Neural progenitor cell (in vitro differentiated cells): ENCODE data around the gene LMCD1. TPM values are rescaled to one million over a fixed set of nuclear protein-coding genes. Genes with fewer than 3 reads are reported as not detected.

Experiments used
- DNase-seq: peaks from one replicate; pipeline ENCODE4 v3.0.0-alpha.2; 2016; ENCODE audit warnings: low spot score
- H2AFZ ChIP-seq: fragments of 200-600 bp; sonication (generic); replicated peaks from 2 replicates; pipeline ENCODE4 v1.6.1; 2016; ENCODE audit warnings: antibody characterized with exemption
- H3F3A ChIP-seq: fragments of 200-600 bp; sonication (generic); 2 replicates; pipeline ENCODE4 v1.6.1; 2016; ENCODE audit warnings: antibody characterized with exemption, low read depth
- H3K27ac ChIP-seq: fragments of 200-600 bp; sonication (generic); 2 replicates; pipeline ENCODE4 v1.5.1; 2016; ENCODE audit warnings: mild to moderate bottlenecking
- H3K27me3 ChIP-seq: fragments of 200-600 bp; sonication (generic); 2 replicates; pipeline ENCODE4 v1.6.1; 2016; ENCODE audit warnings: mild to moderate bottlenecking, moderate library complexity
- H3K36me3 ChIP-seq: fragments of 200-600 bp; sonication (generic); 2 replicates; pipeline ENCODE4 v1.5.1; 2016
- H3K4me1 ChIP-seq: fragments of 200-600 bp; sonication (generic); 2 replicates; pipeline ENCODE4 v1.6.1; 2016; ENCODE audit warnings: mixed run types
- H3K4me2 ChIP-seq: fragments of 200-600 bp; sonication (generic); 2 replicates; pipeline ENCODE4 v1.6.1; 2016
- H3K4me3 ChIP-seq: fragments of 200-600 bp; sonication (generic); 2 replicates; pipeline ENCODE4 v1.5.1; 2016
- H3K79me2 ChIP-seq: fragments of 200-600 bp; sonication (generic); 2 replicates; pipeline ENCODE4 v1.6.1; 2016; ENCODE audit warnings: low read depth
- H3K9ac ChIP-seq: fragments of 200-600 bp; sonication (generic); 2 replicates; pipeline ENCODE4 v1.6.1; 2016
- H3K9me3 ChIP-seq: fragments of 200-600 bp; sonication (generic); 2 replicates; pipeline ENCODE4 v1.5.1; 2016; ENCODE audit warnings: low read depth
- H4K20me1 ChIP-seq: fragments of 200-600 bp; sonication (generic); 2 replicates; pipeline ENCODE4 v1.6.1; 2016; ENCODE audit warnings: low read depth
- H3K27ac Mint-ChIP-seq: 3 replicates; pipeline ENCODE4 v1.8.0; 2021; ENCODE audit warnings: mixed read lengths
- H3K27me3 Mint-ChIP-seq: 2 replicates; pipeline ENCODE4 v1.8.0; 2022; ENCODE audit warnings: low read depth, mild to moderate bottlenecking, inconsistent platforms, moderate library complexity, mixed read lengths; ENCODE audit not compliant: insufficient read depth
- H3K36me3 Mint-ChIP-seq: 3 replicates; pipeline ENCODE4 v1.8.0; 2021; ENCODE audit warnings: mixed read lengths
- H3K4me1 Mint-ChIP-seq: 3 replicates; pipeline ENCODE4 v1.8.0; 2021; ENCODE audit warnings: mixed read lengths
- H3K4me3 Mint-ChIP-seq: 3 replicates; pipeline ENCODE4 v1.8.0; 2021; ENCODE audit warnings: mild to moderate bottlenecking, moderate library complexity, mixed read lengths
- H3K9me3 Mint-ChIP-seq: 3 replicates; pipeline ENCODE4 v1.8.0; 2020; ENCODE audit warnings: mixed read lengths
- EZH2 ChIP-seq: fragments of 200-600 bp; sonication (generic); IDR thresholded peaks from 2 replicates; pipeline ENCODE4 v1.6.1; 2017; ENCODE audit warnings: antibody characterized with exemption, mild to moderate bottlenecking, moderate library complexity
- EZH2phosphoT487 ChIP-seq: fragments of 200-600 bp; sonication (generic); IDR thresholded peaks from 2 replicates; pipeline ENCODE4 v1.6.1; 2017; ENCODE audit warnings: antibody characterized with exemption
- total RNA-seq: library from RNA; depleted of rRNA; stranded (reverse); fragments of >200 nt; gene quantifications from 2 replicates; pipeline ENCODE4 v1.2.3, GENCODE V29; 2015; ENCODE audit warnings: low replicate concordance
- TF ChIP-seq, protein P1 (sequence below): fragments of 200-600 bp; sonication (generic); IDR thresholded peaks from 2 replicates; pipeline ENCODE4 v1.5.1; 2017; ENCODE audit warnings: antibody characterized with exemption, mild to moderate bottlenecking

The LMCD1 gene
- total RNA-seq, 1 donor from 2014 or later, result not detected

DNA sequence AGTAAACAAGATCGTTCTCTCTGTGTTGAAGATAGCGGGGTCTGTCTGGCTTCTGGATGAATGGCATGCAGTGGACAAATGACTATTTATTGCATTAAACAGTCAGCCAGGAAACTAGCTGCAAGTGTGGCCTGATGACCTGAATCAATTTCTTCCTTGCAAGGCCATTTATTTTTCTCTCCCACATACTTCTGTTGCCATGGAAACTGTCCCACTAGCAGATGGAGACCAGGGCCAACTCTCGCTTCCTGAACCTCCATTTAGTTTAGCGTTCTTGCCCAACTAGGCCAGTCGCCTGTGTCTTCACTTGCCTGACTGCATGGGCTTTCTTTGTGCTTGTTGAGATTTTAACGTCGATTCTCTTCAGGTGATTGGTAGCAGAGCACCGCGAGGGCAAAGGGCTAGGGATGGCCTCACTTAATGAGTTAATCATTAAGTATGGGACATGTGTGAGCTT lies 27.6 kb downstream of the LMCD1 start:
- Histone ChIP-seq H3K36me3 (no peaks in the 10 kb centered on the region), H3K9ac (no peak overlapping the region), H3K79me2 (no peaks in the 10 kb centered on the region), H3K4me1 (peaks cover 27% of the 10 kb centered on the region), H3K27ac (no peak overlapping the region), H2AFZ (no peak overlapping the region), H3F3A (peaks cover 10% of the 10 kb centered on the region), H3K27me3 (no peaks in the 10 kb centered on the region), H3K4me2 (no peak overlapping the region), H3K9me3 (no peaks in the 10 kb centered on the region), H3K4me3 (no peak overlapping the region), H4K20me1 (no peaks in the 10 kb centered on the region)
- H3K9me3 Mint-ChIP-seq, result no peaks in the 10 kb centered on the region
- H3K36me3 Mint-ChIP-seq, result peaks cover 4% of the 10 kb centered on the region
- H3K4me3 Mint-ChIP-seq, result peak overlapping the region; percentile 66
- H3K4me1 Mint-ChIP-seq, result peaks cover 39% of the 10 kb centered on the region
- peak overlapping the region; percentile 95 for H3K27ac Mint-ChIP-seq
- DNase-seq, result no peak
- TF ChIP-seq EZH2phosphoT487, result no peak
- no peak for TF ChIP-seq EZH2
- TF ChIP-seq, protein P1, sequence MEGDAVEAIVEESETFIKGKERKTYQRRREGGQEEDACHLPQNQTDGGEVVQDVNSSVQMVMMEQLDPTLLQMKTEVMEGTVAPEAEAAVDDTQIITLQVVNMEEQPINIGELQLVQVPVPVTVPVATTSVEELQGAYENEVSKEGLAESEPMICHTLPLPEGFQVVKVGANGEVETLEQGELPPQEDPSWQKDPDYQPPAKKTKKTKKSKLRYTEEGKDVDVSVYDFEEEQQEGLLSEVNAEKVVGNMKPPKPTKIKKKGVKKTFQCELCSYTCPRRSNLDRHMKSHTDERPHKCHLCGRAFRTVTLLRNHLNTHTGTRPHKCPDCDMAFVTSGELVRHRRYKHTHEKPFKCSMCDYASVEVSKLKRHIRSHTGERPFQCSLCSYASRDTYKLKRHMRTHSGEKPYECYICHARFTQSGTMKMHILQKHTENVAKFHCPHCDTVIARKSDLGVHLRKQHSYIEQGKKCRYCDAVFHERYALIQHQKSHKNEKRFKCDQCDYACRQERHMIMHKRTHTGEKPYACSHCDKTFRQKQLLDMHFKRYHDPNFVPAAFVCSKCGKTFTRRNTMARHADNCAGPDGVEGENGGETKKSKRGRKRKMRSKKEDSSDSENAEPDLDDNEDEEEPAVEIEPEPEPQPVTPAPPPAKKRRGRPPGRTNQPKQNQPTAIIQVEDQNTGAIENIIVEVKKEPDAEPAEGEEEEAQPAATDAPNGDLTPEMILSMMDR, result no peak
- peaks cover 4% of the 10 kb centered on the region for H3K27me3 Mint-ChIP-seq

DNA sequence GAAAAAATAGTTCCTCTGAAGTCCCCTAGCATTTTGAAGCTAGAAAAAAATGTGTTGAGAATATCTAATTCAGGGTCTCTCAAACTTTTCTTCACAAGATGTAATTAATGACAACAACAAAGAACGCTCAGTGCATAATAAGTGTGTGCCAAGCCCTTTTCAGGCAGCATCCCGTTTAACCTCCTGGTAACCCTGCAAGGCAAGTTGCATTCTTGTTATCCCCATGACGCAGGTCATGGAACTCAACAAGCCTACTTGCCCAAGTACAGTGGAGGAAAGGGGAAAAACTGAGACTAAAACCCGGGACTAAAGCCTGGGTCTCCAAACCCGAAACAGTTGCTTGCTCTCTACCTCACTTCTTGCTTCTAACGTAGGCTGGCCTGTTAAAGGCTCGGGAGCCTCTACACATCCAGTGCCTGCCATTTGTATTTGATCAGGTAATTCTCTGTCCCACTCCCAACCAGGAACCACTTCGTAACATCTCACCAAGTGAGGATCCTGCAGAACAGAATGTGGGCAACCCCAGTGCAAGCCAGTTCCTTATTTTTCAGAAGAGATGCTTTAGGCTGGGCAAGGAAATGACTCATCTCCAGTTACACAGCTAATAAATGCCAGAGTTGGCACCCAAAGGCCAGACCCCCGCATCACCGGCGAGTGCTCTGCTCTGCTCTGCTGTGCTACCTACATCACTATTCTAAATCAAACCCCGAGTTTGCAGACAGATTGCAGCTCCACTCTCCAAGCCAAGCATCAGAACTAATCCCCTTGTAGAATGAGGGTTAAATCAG lies 28.3 kb downstream of the LMCD1 start:
- no peak overlapping the region for H2AFZ ChIP-seq
- H3K4me1 ChIP-seq, result peaks cover 27% of the 10 kb centered on the region
- H3K27me3 Mint-ChIP-seq, result peaks cover 4% of the 10 kb centered on the region
- peak; percentile 13 for DNase-seq
- H3K27ac ChIP-seq, result no peak overlapping the region
- H3K9ac ChIP-seq, result no peak overlapping the region
- H3K79me2 ChIP-seq, result no peaks in the 10 kb centered on the region
- H3K36me3 Mint-ChIP-seq, result peaks cover 5% of the 10 kb centered on the region
- peaks cover 10% of the 10 kb centered on the region for H3F3A ChIP-seq
- no peaks in the 10 kb centered on the region for H3K9me3 ChIP-seq
- H4K20me1 ChIP-seq, result no peaks in the 10 kb centered on the region
- peaks cover 45% of the 10 kb centered on the region for H3K4me1 Mint-ChIP-seq
- H3K27me3 ChIP-seq, result no peaks in the 10 kb centered on the region
- H3K27ac Mint-ChIP-seq, result peak overlapping the region; percentile 13
- TF ChIP-seq EZH2phosphoT487 (no peak), EZH2 (no peak)
- TF ChIP-seq, protein P1, result no peak
- H3K4me3 Mint-ChIP-seq, result no peak overlapping the region
- H3K9me3 Mint-ChIP-seq, result no peaks in the 10 kb centered on the region
- H3K4me2 ChIP-seq, result peak overlapping the region; percentile 52
- no peaks in the 10 kb centered on the region for H3K36me3 ChIP-seq
- no peak overlapping the region for H3K4me3 ChIP-seq

DNA sequence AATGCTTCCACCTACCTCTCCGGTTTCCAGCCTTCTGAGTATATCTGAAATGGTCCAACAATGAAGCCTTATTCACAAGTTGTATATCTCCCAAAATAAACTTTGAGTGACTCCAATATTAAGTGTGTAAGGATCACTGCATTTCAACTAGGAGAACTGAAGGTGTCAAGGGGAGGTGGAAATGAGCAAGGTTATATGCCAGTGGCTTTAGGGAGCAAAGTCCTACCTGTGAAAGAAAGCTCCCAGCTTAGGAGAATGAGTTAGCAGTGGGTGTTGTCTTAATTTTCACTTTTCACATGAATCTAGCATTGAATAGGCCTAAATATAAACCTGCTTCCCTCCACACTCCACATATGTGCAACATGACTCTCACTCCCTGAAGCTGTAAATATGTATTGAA lies 29.0 kb downstream of the LMCD1 start:
- Mint-ChIP-seq H3K4me3 (no peak overlapping the region), H3K9me3 (no peaks in the 10 kb centered on the region), H3K36me3 (peaks cover 5% of the 10 kb centered on the region), H3K27ac (no peak overlapping the region), H3K4me1 (peaks cover 49% of the 10 kb centered on the region), H3K27me3 (peaks cover 4% of the 10 kb centered on the region)
- Histone ChIP-seq H2AFZ (no peak overlapping the region), H4K20me1 (no peaks in the 10 kb centered on the region), H3K27ac (no peak overlapping the region), H3K9me3 (no peaks in the 10 kb centered on the region), H3K79me2 (no peaks in the 10 kb centered on the region), H3K9ac (no peak overlapping the region), H3K4me2 (peak overlapping the region; percentile 52), H3K4me1 (peaks cover 27% of the 10 kb centered on the region), H3K36me3 (no peaks in the 10 kb centered on the region), H3F3A (peaks cover 10% of the 10 kb centered on the region), H3K27me3 (no peaks in the 10 kb centered on the region), H3K4me3 (no peak overlapping the region)
- no peak for DNase-seq
- TF ChIP-seq EZH2, result no peak
- TF ChIP-seq EZH2phosphoT487, result no peak
- TF ChIP-seq, protein P1, result no peak
